ENCODE results near the gene INKA2.
A peak's percentile ranks its signal among the peaks of the same experiment; 100 is the strongest.

The INKA2 gene

GRCh38 chr1:111769517-111770146 is 30.4 kb upstream of the INKA2 start:
- DNase-seq (ENCODE audit: low read depth), result peak; percentile 77
- no peak overlapping the region for H3K4me3 ChIP-seq (ENCODE audit: low read depth, low read length)
- TF ChIP-seq MYC (IDR thresholded peaks at IDR 0.05; ENCODE audit: low read depth, low read length), result no peak
- peak; percentile 63 for TF ChIP-seq CTCF (IDR thresholded peaks at IDR 0.05; ENCODE audit: low read depth, low read length)
- TF ChIP-seq POLR2A (IDR thresholded peaks at IDR 0.05; ENCODE audit: extremely low read depth, insufficient read length), result no peak
- TF ChIP-seq MAX (IDR thresholded peaks at IDR 0.05; ENCODE audit: low read depth, low read length), result no peak

- TF ChIP-seq MAX (IDR thresholded peaks at IDR 0.05; ENCODE audit: low read depth, low read length), result no peak
- no peak for TF ChIP-seq POLR2A (IDR thresholded peaks at IDR 0.05; ENCODE audit: extremely low read depth, insufficient read length)
- TF ChIP-seq CTCF (IDR thresholded peaks at IDR 0.05; ENCODE audit: low read depth, low read length), result no peak
- no peak for TF ChIP-seq MYC (IDR thresholded peaks at IDR 0.05; ENCODE audit: low read depth, low read length)
- DNase-seq (ENCODE audit: low read depth), result no peak
- no peak overlapping the region for H3K4me3 ChIP-seq (ENCODE audit: low read depth, low read length)
Measured at GRCh38 chr1:111768625-111769024, 29.4 kb upstream of the INKA2 start.

GRCh38 chr1:111768023-111768422 is 28.8 kb upstream of the INKA2 start:
- TF ChIP-seq MYC (IDR thresholded peaks at IDR 0.05; ENCODE audit: low read depth, low read length), result no peak
- TF ChIP-seq POLR2A (IDR thresholded peaks at IDR 0.05; ENCODE audit: extremely low read depth, insufficient read length), result no peak
- TF ChIP-seq MAX (IDR thresholded peaks at IDR 0.05; ENCODE audit: low read depth, low read length), result no peak
- no peak for TF ChIP-seq CTCF (IDR thresholded peaks at IDR 0.05; ENCODE audit: low read depth, low read length)
- H3K4me3 ChIP-seq (ENCODE audit: low read depth, low read length), result no peak overlapping the region
- DNase-seq (ENCODE audit: low read depth), result no peak

GRCh38 chr1:111762332-111762731 is 23.1 kb upstream of the INKA2 start:
- no peak for DNase-seq (ENCODE audit: low read depth)
- TF ChIP-seq CTCF (IDR thresholded peaks at IDR 0.05; ENCODE audit: low read depth, low read length) (no peak), MYC (IDR thresholded peaks at IDR 0.05; ENCODE audit: low read depth, low read length) (no peak), POLR2A (IDR thresholded peaks at IDR 0.05; ENCODE audit: extremely low read depth, insufficient read length) (no peak), MAX (IDR thresholded peaks at IDR 0.05; ENCODE audit: low read depth, low read length) (no peak)
- no peak overlapping the region for H3K4me3 ChIP-seq (ENCODE audit: low read depth, low read length)

GRCh38 chr1:111761717-111762116 is 22.5 kb upstream of the INKA2 start:
- no peak for TF ChIP-seq MYC (IDR thresholded peaks at IDR 0.05; ENCODE audit: low read depth, low read length)
- TF ChIP-seq MAX (IDR thresholded peaks at IDR 0.05; ENCODE audit: low read depth, low read length), result no peak
- TF ChIP-seq POLR2A (IDR thresholded peaks at IDR 0.05; ENCODE audit: extremely low read depth, insufficient read length), result no peak
- TF ChIP-seq CTCF (IDR thresholded peaks at IDR 0.05; ENCODE audit: low read depth, low read length), result no peak
- no peak overlapping the region for H3K4me3 ChIP-seq (ENCODE audit: low read depth, low read length)
- DNase-seq (ENCODE audit: low read depth), result no peak
